Stimulated activated naive CD8-positive, alpha-beta T cell treated with anti-CD3 and anti-CD28 coated beads, Interleukin-15, Interleukin-2, amounts not matched to agents 100 ng/mL and 50 ng/mL, for 24 hours (primary cell): ENCODE results near the gene CEACAM7.

Experiments used
- H3K27ac Mint-ChIP-seq: one replicate; pipeline ENCODE4 v1.8.0; 2021; ENCODE audit warnings: mild to moderate bottlenecking, mixed read lengths
- H3K27me3 Mint-ChIP-seq: one replicate; pipeline ENCODE4 v1.8.0; 2021; ENCODE audit warnings: mixed read lengths
- H3K36me3 Mint-ChIP-seq: one replicate; pipeline ENCODE4 v1.8.0; 2021; ENCODE audit warnings: low read depth, mixed read lengths
- H3K4me1 Mint-ChIP-seq: one replicate; pipeline ENCODE4 v1.8.0; 2021; ENCODE audit warnings: low read depth, mixed read lengths
- H3K4me3 Mint-ChIP-seq: one replicate; pipeline ENCODE4 v1.8.0; 2021; ENCODE audit warnings: mild to moderate bottlenecking, mixed read lengths
- H3K9me3 Mint-ChIP-seq: one replicate; pipeline ENCODE4 v1.8.0; 2021; ENCODE audit warnings: mixed read lengths

CEACAM7 gene

DNA sequence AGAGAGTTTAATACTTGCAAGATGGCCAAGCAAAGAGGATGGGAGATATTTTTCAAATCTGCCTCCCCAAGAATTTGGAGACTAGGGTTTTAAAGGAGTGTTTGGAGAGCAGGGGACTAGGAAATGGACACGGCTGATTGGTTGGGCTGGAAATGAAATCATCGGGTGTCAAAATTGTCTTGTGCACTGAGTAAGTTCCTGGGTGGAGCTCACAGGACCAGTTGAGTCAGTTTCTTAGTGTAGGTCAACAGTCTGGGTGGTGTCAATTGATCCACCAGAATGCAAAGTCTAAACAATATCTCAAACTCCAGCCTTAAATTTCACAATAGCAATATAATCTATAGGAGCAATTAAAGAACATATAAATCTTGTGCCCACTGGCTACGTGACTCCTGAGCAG is 38.2 kb downstream of the CEACAM7 start:
- Mint-ChIP-seq H3K9me3 (no peaks in the 10 kb centered on the region), H3K27me3 (peaks cover 46% of the 10 kb centered on the region), H3K4me3 (no peak overlapping the region), H3K36me3 (peaks cover 4% of the 10 kb centered on the region), H3K27ac (no peak overlapping the region), H3K4me1 (no peaks in the 10 kb centered on the region)

DNA sequence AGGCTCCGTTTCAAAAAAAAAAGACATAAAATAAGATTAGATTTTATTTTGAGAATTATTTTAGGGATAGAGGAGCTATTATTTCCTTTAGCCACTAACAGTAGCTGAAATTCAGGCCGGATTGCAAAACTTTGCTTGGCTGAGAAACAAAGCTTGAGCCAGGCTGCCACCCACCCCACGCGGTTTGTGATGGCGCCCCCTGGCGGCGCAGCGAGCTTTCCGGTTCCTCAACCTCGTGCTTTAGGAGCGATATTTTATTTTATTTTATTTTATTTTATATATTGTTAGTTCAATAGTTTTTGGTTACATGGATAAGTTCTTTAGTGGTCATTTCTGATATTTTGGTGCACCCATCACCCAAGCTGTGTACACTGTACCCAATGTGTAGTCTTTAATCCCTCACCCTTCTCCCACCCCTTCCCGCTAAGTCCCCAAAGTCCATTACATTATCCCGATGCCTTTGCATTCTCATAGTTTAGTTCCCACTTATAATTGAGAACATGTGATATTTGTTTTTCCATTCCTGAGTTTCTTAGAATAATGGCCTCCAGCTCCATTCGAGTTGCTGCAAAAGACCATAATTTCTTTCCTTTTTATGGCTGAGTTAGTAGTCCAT is 41.4 kb downstream of the CEACAM7 start:
- Mint-ChIP-seq H3K4me3 (no peak overlapping the region), H3K4me1 (no peaks in the 10 kb centered on the region), H3K27me3 (peaks cover 34% of the 10 kb centered on the region), H3K36me3 (no peaks in the 10 kb centered on the region), H3K9me3 (no peaks in the 10 kb centered on the region), H3K27ac (no peak overlapping the region)

DNA sequence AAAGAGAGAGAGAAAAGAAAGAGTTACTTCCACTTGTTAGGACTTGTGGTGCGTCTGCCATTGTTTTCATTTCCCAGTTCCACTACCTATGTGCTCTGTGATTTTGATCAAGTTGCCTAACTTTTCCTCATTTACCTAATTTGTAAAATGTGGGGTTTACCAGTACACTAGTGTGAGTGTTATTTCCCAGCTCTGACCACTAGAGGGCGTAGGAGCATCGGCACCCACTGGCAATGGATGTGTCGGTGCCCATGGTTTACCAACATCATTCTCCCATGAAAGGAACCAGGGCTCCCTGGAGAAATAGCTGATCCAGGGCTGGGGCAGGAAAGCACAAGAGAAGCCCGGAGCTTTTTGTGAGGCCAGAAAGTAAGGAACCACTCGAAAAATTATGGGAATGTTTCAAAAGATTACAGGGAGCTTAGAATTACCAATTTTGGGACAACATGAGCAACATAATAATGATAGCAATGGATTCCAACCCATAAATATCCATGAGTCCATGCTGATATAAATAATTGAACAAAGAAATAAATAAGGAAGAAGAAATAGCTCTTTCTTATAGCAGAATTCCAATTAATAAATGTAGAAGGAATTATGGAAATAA is 46.1 kb downstream of the CEACAM7 start:
- no peak overlapping the region for H3K4me3 Mint-ChIP-seq
- H3K36me3 Mint-ChIP-seq, result no peaks in the 10 kb centered on the region
- H3K27ac Mint-ChIP-seq, result no peak overlapping the region
- peaks cover 5% of the 10 kb centered on the region for H3K4me1 Mint-ChIP-seq
- H3K27me3 Mint-ChIP-seq, result peaks cover 14% of the 10 kb centered on the region
- H3K9me3 Mint-ChIP-seq, result no peaks in the 10 kb centered on the region

GRCh38 chr19:41638641-41639081 is 49.4 kb downstream of the CEACAM7 start:
- Mint-ChIP-seq H3K4me3 (no peak overlapping the region), H3K9me3 (no peaks in the 10 kb centered on the region), H3K27me3 (peaks cover 41% of the 10 kb centered on the region), H3K36me3 (no peaks in the 10 kb centered on the region), H3K27ac (no peak overlapping the region), H3K4me1 (peaks cover 5% of the 10 kb centered on the region)

DNA sequence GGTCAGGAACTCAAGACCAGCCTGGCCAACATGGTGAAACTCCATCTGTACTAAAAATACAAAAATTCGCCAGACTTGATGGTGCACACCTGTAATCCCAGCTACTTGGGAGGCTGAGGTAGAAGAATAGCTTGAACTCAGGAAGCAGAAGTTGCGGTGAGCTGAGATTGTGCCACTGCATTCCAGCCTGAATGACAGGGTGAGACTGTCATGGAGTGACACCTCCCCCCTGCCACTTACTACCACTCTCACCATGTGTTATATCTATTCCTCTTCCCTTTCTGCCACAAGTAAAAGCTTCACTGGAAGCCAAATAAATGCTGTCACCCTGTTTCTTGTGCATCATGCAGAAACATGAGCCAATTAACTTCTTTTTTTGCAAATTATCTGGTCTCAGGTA is 50.6 kb downstream of the CEACAM7 start:
- Mint-ChIP-seq H3K4me3 (no peak overlapping the region), H3K36me3 (no peaks in the 10 kb centered on the region), H3K27ac (no peak overlapping the region), H3K27me3 (peaks cover 42% of the 10 kb centered on the region), H3K9me3 (no peaks in the 10 kb centered on the region), H3K4me1 (peaks cover 5% of the 10 kb centered on the region)

DNA sequence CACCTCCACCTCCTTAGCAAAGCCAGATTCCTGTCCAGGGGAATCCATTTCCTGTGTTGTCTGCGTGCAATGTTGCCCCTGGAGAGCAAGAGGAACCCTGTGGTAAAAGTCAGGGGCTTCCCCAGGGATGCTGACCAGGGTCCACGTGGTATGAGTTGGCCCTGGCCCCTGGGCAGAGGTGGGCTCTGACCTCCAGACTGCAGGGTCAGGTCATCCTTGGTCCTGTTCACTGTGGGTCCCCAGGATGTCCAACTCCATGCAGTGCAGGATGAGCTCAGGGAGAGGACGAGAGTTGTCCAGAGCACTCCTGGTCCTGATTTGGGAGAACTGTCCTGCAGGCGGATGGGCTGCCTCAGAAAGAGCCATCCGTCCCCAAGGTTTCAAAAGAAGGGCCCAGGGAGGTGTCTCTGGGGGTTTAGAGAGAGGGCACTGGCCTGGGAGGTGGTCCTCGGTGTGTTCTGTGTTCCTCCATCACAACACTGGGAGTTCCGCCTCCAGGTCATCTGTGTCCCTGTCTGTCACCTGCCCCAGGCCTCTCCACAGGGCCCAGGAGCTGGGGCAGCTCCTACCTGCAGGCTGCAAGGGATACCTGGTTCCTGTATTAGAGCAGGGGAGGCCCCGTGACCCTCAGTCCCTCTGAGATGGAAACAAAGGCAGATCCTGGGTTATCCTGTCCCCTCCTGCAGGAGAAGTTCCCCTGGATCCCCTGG is 59.9 kb downstream of the CEACAM7 start:
- Mint-ChIP-seq H3K4me3 (no peak overlapping the region), H3K4me1 (no peaks in the 10 kb centered on the region), H3K27me3 (peaks cover 30% of the 10 kb centered on the region), H3K27ac (no peak overlapping the region), H3K36me3 (no peaks in the 10 kb centered on the region), H3K9me3 (peaks cover 5% of the 10 kb centered on the region)

DNA sequence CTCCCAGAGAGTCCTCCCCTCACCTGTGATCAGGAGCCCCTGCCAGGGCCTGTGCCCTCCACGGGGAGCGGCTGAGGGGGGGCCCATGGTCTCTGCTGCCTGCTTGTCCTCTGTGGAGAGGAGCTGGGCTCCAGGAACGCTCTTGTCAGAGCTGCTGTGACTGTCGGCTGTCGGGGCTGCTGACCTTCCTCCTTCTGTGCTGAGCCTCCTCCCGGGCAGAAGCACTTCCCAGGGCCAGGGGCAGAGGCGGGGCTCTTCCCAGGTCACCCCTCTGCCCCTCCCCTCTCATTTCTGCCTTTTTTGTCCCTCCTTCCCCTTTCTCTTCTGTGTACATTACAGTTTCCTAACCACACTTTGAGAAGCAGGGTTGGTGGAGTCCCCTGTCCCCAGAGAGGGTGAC is 61.2 kb downstream of the CEACAM7 start, which contains the start of gene CEACAM4:
Gene CEACAM4 (minus strand): TSS at position 198 of the 400 bp plus-strand sequence. CDS start 111 bp downstream, at position 87.
- H3K27me3 Mint-ChIP-seq, result peaks cover 34% of the 10 kb centered on the region
- H3K27ac Mint-ChIP-seq, result no peak within 1 kb of the TSS
- peaks cover 5% of the 10 kb centered on the region for H3K9me3 Mint-ChIP-seq
- H3K36me3 Mint-ChIP-seq, result no peaks in the 10 kb centered on the region
- H3K4me3 Mint-ChIP-seq, result no peak within 1 kb of the TSS
- H3K4me1 Mint-ChIP-seq, result no peaks in the 10 kb centered on the region

- Mint-ChIP-seq H3K36me3 (no peaks in the 10 kb centered on the region), H3K27me3 (peaks cover 30% of the 10 kb centered on the region), H3K4me1 (no peaks in the 10 kb centered on the region)
Measured at GRCh38 chr19:41626278-41626677, 61.8 kb downstream of the CEACAM7 start.

DNA sequence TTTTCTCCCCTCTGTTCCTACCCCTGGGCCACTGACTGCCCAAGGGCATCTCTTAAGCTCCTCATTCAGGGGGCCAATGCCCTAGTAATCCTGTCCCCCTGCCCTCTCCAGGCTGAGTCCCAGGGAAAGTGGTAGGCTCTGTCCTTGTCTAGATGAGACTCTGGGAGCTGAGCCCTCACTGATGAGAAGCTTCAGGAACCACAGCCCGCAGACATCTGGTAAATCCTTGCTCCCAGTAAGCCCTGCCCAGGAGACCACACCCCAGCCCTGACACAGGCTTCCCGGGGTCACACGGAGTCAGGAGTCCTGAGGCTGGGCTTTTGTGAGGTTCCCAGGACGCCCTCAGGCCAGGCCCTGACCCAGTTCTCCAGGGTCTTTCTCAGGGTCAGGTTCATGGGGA is 63.1 kb downstream of the CEACAM7 start:
- Mint-ChIP-seq H3K4me3 (no peak overlapping the region), H3K36me3 (no peaks in the 10 kb centered on the region), H3K27me3 (peaks cover 27% of the 10 kb centered on the region), H3K4me1 (no peaks in the 10 kb centered on the region), H3K9me3 (no peaks in the 10 kb centered on the region), H3K27ac (no peak overlapping the region)

More at GRCh38 chr19:41626278-41626677, 61.8 kb downstream of the CEACAM7 start:
- Mint-ChIP-seq H3K27ac (no peak overlapping the region), H3K4me3 (no peak overlapping the region), H3K9me3 (peaks cover 2% of the 10 kb centered on the region)

- H3K4me1 Mint-ChIP-seq, result no peaks in the 10 kb centered on the region
- H3K4me3 Mint-ChIP-seq, result no peak overlapping the region
- H3K9me3 Mint-ChIP-seq, result no peaks in the 10 kb centered on the region
- H3K27me3 Mint-ChIP-seq, result peaks cover 27% of the 10 kb centered on the region
- no peaks in the 10 kb centered on the region for H3K36me3 Mint-ChIP-seq
- H3K27ac Mint-ChIP-seq, result no peak overlapping the region
Measured at GRCh38 chr19:41624515-41624914, 63.6 kb downstream of the CEACAM7 start.

- no peaks in the 10 kb centered on the region for H3K36me3 Mint-ChIP-seq
- no peak overlapping the region for H3K27ac Mint-ChIP-seq
- peaks cover 22% of the 10 kb centered on the region for H3K27me3 Mint-ChIP-seq
- no peaks in the 10 kb centered on the region for H3K9me3 Mint-ChIP-seq
- H3K4me3 Mint-ChIP-seq, result no peak overlapping the region
- H3K4me1 Mint-ChIP-seq, result no peaks in the 10 kb centered on the region
Measured at GRCh38 chr19:41623360-41623759, 64.7 kb downstream of the CEACAM7 start.
